GM12878 (cell line): ENCODE measurements around the gene MYO16. TPM values are rescaled to one million over a fixed set of nuclear protein-coding genes. Genes with fewer than 3 reads are reported as not detected.

Experiments
- ATAC-seq: fragments of 200-7000 bp; cut with Tn5 transposase; 3 replicates; pipeline ENCODE4 v1.9.1; 2020; ENCODE audit warnings: mild to moderate bottlenecking, moderate library complexity
- BruUV-seq: library from RNA; stranded (reverse); fragments of 400-500 nt; replicated peaks from 2 replicates; lab custom pipeline; 2021; lab: Mats Ljungman, UMichigan
- CTCF ChIA-PET: fragments of 300-600 bp; sonication (Branson Sonifier 250); formaldehyde crosslinking; extraction: SDS; loops from one replicate; lab custom pipeline; 2021; ENCODE audit warnings: inconsistent platforms; lab: Yijun Ruan, JAX
- POLR2A ChIA-PET: fragments of 350-600 bp; formaldehyde crosslinking; extraction: SDS; loops from one replicate; lab custom pipeline; 2021; ENCODE audit warnings: inconsistent platforms; lab: Charles Lee
- RAD21 ChIA-PET: fragments of 300-600 bp; sonication (Branson Sonifier 250); formaldehyde crosslinking; loops from one replicate; lab custom pipeline; 2023; ENCODE audit warnings: antibody characterized with exemption; ENCODE audit not compliant: unreplicated experiment; lab: Charles Lee
- SMC1A ChIA-PET: fragments of 300-600 bp; sonication (Branson Sonifier 250); formaldehyde crosslinking; loops from one replicate; lab custom pipeline; 2023; ENCODE audit not compliant: unreplicated experiment, uncharacterized antibody; lab: Charles Lee
- DNase-seq: peaks from one replicate; pipeline ENCODE4 v3.0.0-alpha.2; 2011; ENCODE audit warnings: low read depth, low spot score
- FAIRE-seq: peaks from 3 replicates; lab custom pipeline; 2011; peaks lifted over from hg19 to GRCh38; lab: Jason Lieb, UNC
- H2AFZ ChIP-seq: 2 replicates; pipeline ENCODE4 v1.6.0; 2011; ENCODE audit warnings: low read depth, low read length, control low read depth; ENCODE audit not compliant: control insufficient read depth
- H3K27ac ChIP-seq: 2 replicates; pipeline ENCODE4 v1.5.1; 2011; ENCODE audit warnings: control low read depth; ENCODE audit not compliant: control insufficient read depth, insufficient read depth
- H3K27me3 ChIP-seq, 2 experiments: replicated peaks in 1 of 2; 2 replicates each; pipeline versions ENCODE4 v1.6.0 to v1.6.1; 2011; ENCODE audit warnings: low read length in 1 of 2; ENCODE audit not compliant: control insufficient read depth in 2 of 2, insufficient read depth in 2 of 2
- H3K36me3 ChIP-seq, 2 experiments: 2 replicates each; pipeline ENCODE4 v1.5.1; 2011; ENCODE audit warnings: low read length in 1 of 2; ENCODE audit not compliant: control insufficient read depth in 2 of 2, insufficient read depth in 2 of 2
- H3K4me1 ChIP-seq: 2 replicates; pipeline ENCODE4 v1.6.1; 2011; ENCODE audit warnings: mild to moderate bottlenecking, low read length, moderate library complexity, mixed read lengths; ENCODE audit not compliant: control insufficient read depth, insufficient read depth
- H3K4me2 ChIP-seq: 2 replicates; pipeline ENCODE4 v1.6.0; 2011; ENCODE audit warnings: control low read depth; ENCODE audit not compliant: control insufficient read depth, insufficient read depth
- H3K4me3 ChIP-seq: fragments of 200-600 bp; sonication (generic); 2 replicates; pipeline ENCODE4 v1.5.1; 2016
- H3K79me2 ChIP-seq: 2 replicates; pipeline ENCODE4 v1.6.0; 2011; ENCODE audit warnings: low read length; ENCODE audit not compliant: control insufficient read depth, insufficient read depth
- H3K9ac ChIP-seq: 2 replicates; pipeline ENCODE4 v1.8.0; 2011; ENCODE audit warnings: low read length, control low read depth, mixed read lengths; ENCODE audit not compliant: control insufficient read depth, insufficient read depth
- H3K9me3 ChIP-seq: replicated peaks from 3 replicates; pipeline ENCODE4 v1.5.1; 2011; ENCODE audit warnings: mild to moderate bottlenecking, low read length; ENCODE audit not compliant: control insufficient read depth, insufficient read depth
- H4K20me1 ChIP-seq: 2 replicates; pipeline ENCODE4 v1.6.0; 2011; ENCODE audit not compliant: control insufficient read depth, insufficient read depth
- CBFB ChIP-seq: IDR thresholded peaks from 2 replicates; pipeline ENCODE4 v1.6.1; 2016; ENCODE audit warnings: antibody characterized with exemption, low read depth
- CREM ChIP-seq: IDR thresholded peaks from 2 replicates; pipeline ENCODE4 v1.6.1; 2014; ENCODE audit warnings: antibody characterized with exemption, low read depth
- ESRRA ChIP-seq: IDR thresholded peaks from 2 replicates; pipeline ENCODE4 v1.6.1; 2012; ENCODE audit warnings: mild to moderate bottlenecking, low read length, improper control_type of control experiment
- HCFC1 ChIP-seq: fragments of 150-350 bp; IDR thresholded peaks from 2 replicates; pipeline ENCODE4 v1.6.1; 2014; ENCODE audit warnings: low read length
- KDM1A ChIP-seq: fragments of 200-600 bp; sonication (generic); IDR thresholded peaks from 2 replicates; pipeline ENCODE4 v1.6.1; 2016; ENCODE audit warnings: borderline replicate concordance
- MEF2B ChIP-seq: fragments of 450-650 bp; IDR thresholded peaks from 2 replicates; pipeline ENCODE4 v1.6.1; 2018; ENCODE audit warnings: mild to moderate bottlenecking, moderate library complexity; ENCODE audit not compliant: partially characterized antibody, poor library complexity, severe bottlenecking
- NBN ChIP-seq: fragments of 450-650 bp; IDR thresholded peaks from 2 replicates; pipeline ENCODE4 v1.6.1; 2016
- NR2C1 ChIP-seq: fragments of 450-650 bp; IDR thresholded peaks from 2 replicates; pipeline ENCODE4 v1.6.1; 2017; ENCODE audit warnings: antibody characterized with exemption, mild to moderate bottlenecking, moderate library complexity
- POLR2AphosphoS2 ChIP-seq: IDR thresholded peaks from 2 replicates; pipeline ENCODE4 v1.6.1; 2011; ENCODE audit warnings: low read depth, mild to moderate bottlenecking, low read length, improper control_type of control experiment, moderate library complexity
- SMC3 ChIP-seq: IDR thresholded peaks from 2 replicates; pipeline ENCODE4 v1.6.1; 2011; ENCODE audit warnings: low read length, improper control_type of control experiment, borderline replicate concordance
- STAT3 ChIP-seq: IDR thresholded peaks from 2 replicates; pipeline ENCODE4 v1.6.1; 2011; ENCODE audit warnings: low read depth, low read length, improper control_type of control experiment
- ZNF592 ChIP-seq: fragments of 450-650 bp; IDR thresholded peaks from 2 replicates; pipeline ENCODE4 v1.6.1; 2017; ENCODE audit warnings: mild to moderate bottlenecking, moderate library complexity
- WGBS: methylation state at CpG from one replicate; pipeline ENCODE4 v1.1.6; 2016; ENCODE audit warnings: low lambda C conversion rate; ENCODE audit not compliant: insufficient replicate concordance, insufficient coverage; ENCODE audit errors: missing lambda C conversion rate; 5-methylcytosine and 5-hydroxymethylcytosine counted together
- in situ Hi-C: fragments of 300-500 bp; cut with MboI; formaldehyde crosslinking; loops from 9 replicates; pipeline ENCODE4 v1.14.3; 2018; ENCODE audit warnings: mixed read lengths
- intact Hi-C: fragments of 100-400 bp; cut with micrococcal nuclease; formaldehyde crosslinking; loops from one replicate; pipeline ENCODE4 v1.14.2; 2022; ENCODE audit not compliant: unreplicated experiment
- polyA plus RNA-seq, 11 experiments: library from polyadenylated mRNA; depleted of rRNA in 4 of 11; unstranded in 6 of 11; stranded (reverse) in 5 of 11; fragments of >200 nt; fragmentation: Nextera tagmentation in 4 of 11; fragmentation: Illumina TruSeq in 1 of 11; extraction: Ambion mirVana in 4 of 11; extraction: Trizol in 1 of 11; gene quantifications; 1 replicate in 1 of 11; 2 replicates in 10 of 11; pipeline versions ENCODE4 v1.2.1 to v1.2.3, GENCODE V29; 2011 to 2016; ENCODE audit warnings: inconsistent platforms in 2 of 11, missing spikeins in 2 of 11, low read depth in 1 of 11
- total RNA-seq, 4 experiments: library from RNA; depleted of rRNA in 3 of 4; stranded (reverse); fragments of >200 nt in 3 of 4; fragmentation: Illumina TruSeq in 1 of 4; extraction: Trizol in 1 of 4; gene quantifications; 2 replicates each; pipeline versions ENCODE4 v1.2.1 to v1.2.3, GENCODE V29; 2013 to 2021
- TF ChIP-seq, protein P1 (sequence below): fragments of 450-650 bp; IDR thresholded peaks from 2 replicates; pipeline ENCODE4 v1.6.1; 2017; ENCODE audit warnings: mild to moderate bottlenecking, low read depth, inconsistent platforms; ENCODE audit not compliant: poor library complexity, severe bottlenecking
- TF ChIP-seq, protein P2 (sequence below): fragments of 450-650 bp; IDR thresholded peaks from 2 replicates; pipeline ENCODE4 v1.6.1; 2017; ENCODE audit warnings: mild to moderate bottlenecking

MYO16 gene
- total and polyA plus RNA-seq, 10 of the 15 experiments (the other 5 are each of a cell fraction or from before 2014, with no cell fraction given), result under 0.01 to 1.7 (median 0.05) TPM; not detected in 4

GRCh38 chr13:108812165-108812564 is 182.8 kb downstream of the MYO16 start:
- ChIA-PET RAD21 (no interaction called here), SMC1A (no interaction called here), POLR2A (no interaction called here), CTCF (no interaction called here)
- Histone ChIP-seq H3K4me3 (no peak overlapping the region), H3K27ac (no peak overlapping the region), H3K4me2 (no peak overlapping the region), H3K27me3 (no peaks in the 10 kb centered on the region), H3K4me1 (no peaks in the 10 kb centered on the region), H3K36me3 (no peaks in the 10 kb centered on the region), H3K9me3 (no peaks in the 10 kb centered on the region)
- 33% methylated on average over 5 of the region's 5 CpGs for WGBS
- BruUV-seq, result no TSS peak
- DNase-seq (no peak), FAIRE-seq (no peak), ATAC-seq (no peak)
- in situ Hi-C loops, result no loop called here
- intact Hi-C loops, result no loop called here
- TF ChIP-seq CBFB (no peak), HCFC1 (no peak), NR2C1 (no peak), NBN (no peak), SMC3 (no peak), KDM1A (no peak), CREM (no peak), ESRRA (no peak), MEF2B (no peak), STAT3 (no peak), POLR2AphosphoS2 (no peak), ZNF592 (no peak)
- TF ChIP-seq, protein P1, sequence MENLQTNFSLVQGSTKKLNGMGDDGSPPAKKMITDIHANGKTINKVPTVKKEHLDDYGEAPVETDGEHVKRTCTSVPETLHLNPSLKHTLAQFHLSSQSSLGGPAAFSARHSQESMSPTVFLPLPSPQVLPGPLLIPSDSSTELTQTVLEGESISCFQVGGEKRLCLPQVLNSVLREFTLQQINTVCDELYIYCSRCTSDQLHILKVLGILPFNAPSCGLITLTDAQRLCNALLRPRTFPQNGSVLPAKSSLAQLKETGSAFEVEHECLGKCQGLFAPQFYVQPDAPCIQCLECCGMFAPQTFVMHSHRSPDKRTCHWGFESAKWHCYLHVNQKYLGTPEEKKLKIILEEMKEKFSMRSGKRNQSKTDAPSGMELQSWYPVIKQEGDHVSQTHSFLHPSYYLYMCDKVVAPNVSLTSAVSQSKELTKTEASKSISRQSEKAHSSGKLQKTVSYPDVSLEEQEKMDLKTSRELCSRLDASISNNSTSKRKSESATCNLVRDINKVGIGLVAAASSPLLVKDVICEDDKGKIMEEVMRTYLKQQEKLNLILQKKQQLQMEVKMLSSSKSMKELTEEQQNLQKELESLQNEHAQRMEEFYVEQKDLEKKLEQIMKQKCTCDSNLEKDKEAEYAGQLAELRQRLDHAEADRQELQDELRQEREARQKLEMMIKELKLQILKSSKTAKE, result no peak
- TF ChIP-seq, protein P2, sequence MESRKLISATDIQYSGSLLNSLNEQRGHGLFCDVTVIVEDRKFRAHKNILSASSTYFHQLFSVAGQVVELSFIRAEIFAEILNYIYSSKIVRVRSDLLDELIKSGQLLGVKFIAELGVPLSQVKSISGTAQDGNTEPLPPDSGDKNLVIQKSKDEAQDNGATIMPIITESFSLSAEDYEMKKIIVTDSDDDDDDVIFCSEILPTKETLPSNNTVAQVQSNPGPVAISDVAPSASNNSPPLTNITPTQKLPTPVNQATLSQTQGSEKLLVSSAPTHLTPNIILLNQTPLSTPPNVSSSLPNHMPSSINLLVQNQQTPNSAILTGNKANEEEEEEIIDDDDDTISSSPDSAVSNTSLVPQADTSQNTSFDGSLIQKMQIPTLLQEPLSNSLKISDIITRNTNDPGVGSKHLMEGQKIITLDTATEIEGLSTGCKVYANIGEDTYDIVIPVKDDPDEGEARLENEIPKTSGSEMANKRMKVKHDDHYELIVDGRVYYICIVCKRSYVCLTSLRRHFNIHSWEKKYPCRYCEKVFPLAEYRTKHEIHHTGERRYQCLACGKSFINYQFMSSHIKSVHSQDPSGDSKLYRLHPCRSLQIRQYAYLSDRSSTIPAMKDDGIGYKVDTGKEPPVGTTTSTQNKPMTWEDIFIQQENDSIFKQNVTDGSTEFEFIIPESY, result no peak
- TF ChIP-seq, all 136 proteins: peak for 0
- no peak overlapping the region for H3K9ac ChIP-seq
- H2AFZ ChIP-seq, result no peak overlapping the region
- no peaks in the 10 kb centered on the region for H3K79me2 ChIP-seq
- H4K20me1 ChIP-seq, result no peaks in the 10 kb centered on the region
